ENCODE results near the gene FREY1. TPM values are rescaled to one million over a fixed set of nuclear protein-coding genes. Genes with fewer than 3 reads are reported as not detected.

FREY1 gene
- total RNA-seq, 1 donor: 0.43 TPM

GRCh38 chr11:45871638-45872037 is 35.4 kb downstream of the FREY1 start:
- H3K4me3 ChIP-seq (ENCODE audit: low read depth, low read length): no peak overlapping the region
- no peak for DNase-seq (ENCODE audit: low read depth)
- no peak for TF ChIP-seq CTCF (IDR thresholded peaks at IDR 0.05; ENCODE audit: insufficient read depth, low read depth, low read length)

- no peak for DNase-seq (ENCODE audit: low read depth)
- H3K4me3 ChIP-seq (ENCODE audit: low read depth, low read length): no peak overlapping the region
- no peak for TF ChIP-seq CTCF (IDR thresholded peaks at IDR 0.05; ENCODE audit: insufficient read depth, low read depth, low read length)
Observed at GRCh38 chr11:45870706-45871105, 36.4 kb downstream of the FREY1 start.

- H3K4me3 ChIP-seq (ENCODE audit: low read depth, low read length): no peak overlapping the region
- TF ChIP-seq CTCF (IDR thresholded peaks at IDR 0.05; ENCODE audit: insufficient read depth, low read depth, low read length): no peak
- no peak for DNase-seq (ENCODE audit: low read depth)
Observed at GRCh38 chr11:45869551-45869950, 37.5 kb downstream of the FREY1 start.

GRCh38 chr11:45864041-45864440 is 43.0 kb downstream of the FREY1 start:
- no peak for DNase-seq (ENCODE audit: low read depth)
- TF ChIP-seq CTCF (IDR thresholded peaks at IDR 0.05; ENCODE audit: insufficient read depth, low read depth, low read length): no peak
- H3K4me3 ChIP-seq (ENCODE audit: low read depth, low read length): no peak overlapping the region

- no peak for TF ChIP-seq CTCF (IDR thresholded peaks at IDR 0.05; ENCODE audit: insufficient read depth, low read depth, low read length)
- no peak for DNase-seq (ENCODE audit: low read depth)
- no peak overlapping the region for H3K4me3 ChIP-seq (ENCODE audit: low read depth, low read length)
Observed at GRCh38 chr11:45860764-45861510, 46.1 kb downstream of the FREY1 start.

- DNase-seq (ENCODE audit: low read depth): no peak
- TF ChIP-seq CTCF (IDR thresholded peaks at IDR 0.05; ENCODE audit: insufficient read depth, low read depth, low read length): no peak
- H3K4me3 ChIP-seq (ENCODE audit: low read depth, low read length): no peak overlapping the region
Observed at GRCh38 chr11:45860348-45860747, 46.7 kb downstream of the FREY1 start.

- TF ChIP-seq CTCF (IDR thresholded peaks at IDR 0.05; ENCODE audit: insufficient read depth, low read depth, low read length): no peak
- DNase-seq (ENCODE audit: low read depth): peak; percentile 99
- no peak overlapping the region for H3K4me3 ChIP-seq (ENCODE audit: low read depth, low read length)
Observed at GRCh38 chr11:45859661-45860140, 47.4 kb downstream of the FREY1 start.
